HUES6 (cell line): Measurements from ENCODE around the gene MAP4K2.
A peak's percentile ranks its signal among the peaks of the same experiment; 100 is the strongest.

Source experiments
- H3K27ac ChIP-seq: 2 replicates; pipeline ENCODE4 v1.7.0; 2013; ENCODE audit warnings: low read depth, mild to moderate bottlenecking, low read length, inconsistent platforms
- H3K27me3 ChIP-seq: 2 replicates; pipeline ENCODE4 v1.6.1; 2013; ENCODE audit warnings: low read length; ENCODE audit not compliant: control insufficient read depth, insufficient read depth
- H3K36me3 ChIP-seq: 2 replicates; pipeline ENCODE4 v1.6.1; 2013; ENCODE audit warnings: low read length; ENCODE audit not compliant: control insufficient read depth, insufficient read depth
- H3K4me1 ChIP-seq: 2 replicates; pipeline ENCODE4 v1.6.1; 2013; ENCODE audit warnings: low read length; ENCODE audit not compliant: control insufficient read depth, insufficient read depth
- H3K4me3 ChIP-seq: 2 replicates; pipeline ENCODE4 v1.5.1; 2013; ENCODE audit warnings: low read depth, low read length
- H3K9ac ChIP-seq: one replicate; pipeline ENCODE4 v1.6.1; 2013; ENCODE audit warnings: mild to moderate bottlenecking, low read length
- H3K9me3 ChIP-seq: 2 replicates; pipeline ENCODE4 v1.6.1; 2013; ENCODE audit warnings: low read depth, low read length; ENCODE audit not compliant: control insufficient read depth, insufficient read depth

Gene MAP4K2

GRCh38 chr11:64746486-64746885, 56.5 kb downstream of the MAP4K2 start:
- Histone ChIP-seq H3K27ac (no peak overlapping the region), H3K9ac (no peak overlapping the region), H3K9me3 (no peaks in the 10 kb centered on the region), H3K27me3 (peaks cover 46% of the 10 kb centered on the region), H3K4me3 (peak overlapping the region; percentile 51; the same call in 1 of the 2 replicates), H3K36me3 (no peaks in the 10 kb centered on the region), H3K4me1 (peaks cover 16% of the 10 kb centered on the region)

- Histone ChIP-seq H3K9ac (peak overlapping the region; percentile 5), H3K4me3 (peak overlapping the region; percentile 51), H3K36me3 (no peaks in the 10 kb centered on the region), H3K27ac (no peak overlapping the region), H3K9me3 (no peaks in the 10 kb centered on the region), H3K27me3 (peaks cover 53% of the 10 kb centered on the region), H3K4me1 (peaks cover 23% of the 10 kb centered on the region)
Measured at GRCh38 chr11:64745521-64746328, 57.3 kb downstream of the MAP4K2 start.

DNA sequence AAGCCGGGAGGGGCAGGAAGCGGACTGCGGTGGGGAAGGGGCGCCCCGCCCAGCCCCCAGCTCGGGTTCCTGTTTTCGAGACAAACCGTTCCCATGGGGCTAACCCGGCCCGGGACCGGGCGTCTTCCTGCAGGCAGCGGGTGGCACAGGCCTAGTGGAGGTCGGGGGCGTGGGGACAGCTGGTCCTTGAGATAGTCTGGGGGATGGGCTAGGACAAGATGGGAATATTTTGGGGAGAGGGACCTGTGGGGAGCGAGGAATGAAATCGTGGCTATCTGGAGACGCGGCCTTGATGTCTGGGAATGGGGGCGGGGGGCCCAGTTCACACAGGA, 57.9 kb downstream of the MAP4K2 start:
- peaks cover 28% of the 10 kb centered on the region for H3K4me1 ChIP-seq
- peak overlapping the region; percentile 5 for H3K9ac ChIP-seq
- H3K27me3 ChIP-seq = peaks cover 59% of the 10 kb centered on the region
- H3K9me3 ChIP-seq = no peaks in the 10 kb centered on the region
- peak overlapping the region; percentile 51 for H3K4me3 ChIP-seq
- no peaks in the 10 kb centered on the region for H3K36me3 ChIP-seq
- H3K27ac ChIP-seq = no peak overlapping the region

DNA sequence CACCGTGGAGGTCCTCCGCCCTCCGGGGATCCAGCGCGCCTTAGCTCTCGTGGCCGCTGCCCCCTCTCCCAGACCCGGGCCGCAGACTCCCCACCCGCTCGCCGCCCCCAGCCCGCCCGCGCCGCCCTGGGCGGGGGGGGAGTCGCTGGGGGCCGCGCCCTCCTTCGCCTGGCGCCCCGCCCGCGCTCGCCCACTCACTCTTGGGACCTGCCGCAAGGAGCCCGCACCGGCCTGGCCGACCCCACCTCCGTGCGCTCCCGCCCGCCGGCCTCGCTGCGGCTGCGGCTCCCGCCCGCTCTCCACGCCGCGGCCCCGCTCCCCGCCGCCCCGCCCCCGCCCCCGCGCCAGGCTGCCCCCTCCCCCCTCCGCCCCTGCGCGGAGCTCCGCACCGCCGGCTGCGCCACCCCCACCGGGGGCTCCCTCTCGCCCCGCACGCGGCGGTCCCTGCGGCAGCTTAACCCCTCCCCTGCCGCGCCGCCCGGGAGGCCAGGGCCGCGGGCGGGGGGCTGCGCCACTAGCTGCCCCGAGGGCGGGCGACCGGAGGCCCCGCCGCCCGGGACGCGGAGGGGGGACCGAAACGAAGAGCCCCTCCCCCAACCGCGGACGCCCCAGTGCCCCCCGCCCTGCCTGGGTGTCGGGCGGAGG, 58.3 kb downstream of the MAP4K2 start:
- H3K36me3 ChIP-seq = no peaks in the 10 kb centered on the region
- peak overlapping the region; percentile 51 for H3K4me3 ChIP-seq
- H3K9ac ChIP-seq = no peak overlapping the region
- no peak overlapping the region for H3K27ac ChIP-seq
- H3K9me3 ChIP-seq = no peaks in the 10 kb centered on the region
- H3K4me1 ChIP-seq = peaks cover 32% of the 10 kb centered on the region
- peaks cover 64% of the 10 kb centered on the region for H3K27me3 ChIP-seq

DNA sequence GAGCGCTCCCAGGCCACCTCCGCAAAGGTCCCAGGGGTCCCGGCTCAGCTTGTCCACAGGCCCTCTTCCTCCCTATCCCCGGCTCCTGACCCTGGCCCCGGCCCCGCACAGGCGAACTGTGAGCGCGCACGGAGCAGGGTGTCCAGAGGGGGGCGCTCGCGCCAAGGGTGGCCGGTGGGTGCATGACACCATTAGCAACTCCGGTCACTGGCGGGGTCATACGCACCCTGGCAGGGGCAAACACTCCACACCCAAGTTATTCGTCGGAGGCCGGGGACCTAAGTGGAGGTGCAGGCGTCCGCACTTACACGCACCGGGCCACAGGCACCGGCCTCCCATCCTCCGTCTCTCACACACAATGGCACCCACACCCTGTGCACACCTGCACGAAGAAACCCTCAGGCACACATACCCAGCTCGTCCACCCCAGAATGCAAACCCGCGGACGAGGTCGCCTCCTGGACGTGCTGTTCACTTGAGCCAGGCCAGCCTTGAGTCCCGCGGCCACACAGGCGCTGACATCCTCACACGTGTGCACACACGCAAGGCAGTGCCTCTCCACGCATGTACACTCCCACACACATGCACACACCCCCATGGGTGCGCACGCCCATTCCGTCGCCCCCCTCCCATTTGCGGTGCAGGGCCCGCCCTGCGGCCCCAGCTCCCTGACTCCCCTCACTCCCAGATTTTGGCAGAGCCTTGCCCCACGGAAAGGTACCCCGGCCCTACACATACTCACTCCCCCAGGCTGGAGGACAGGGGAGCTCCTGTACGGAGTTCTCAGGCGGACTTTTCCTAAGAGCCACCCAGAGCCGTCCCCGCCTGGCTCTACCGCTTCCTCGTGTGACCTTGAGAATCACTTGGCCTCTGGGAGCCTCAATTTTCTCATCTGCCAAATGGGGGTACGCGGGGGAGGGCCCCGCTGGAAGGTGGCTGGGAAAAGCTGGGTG, 59.1 kb downstream of the MAP4K2 start, which contains the start of gene RASGRP2:
RASGRP2 (minus strand) TSS at position 552 of the 953 bp plus-strand sequence. CDS start 1,276 bp downstream, outside the sequence.
- no peaks in the 10 kb centered on the region for H3K36me3 ChIP-seq
- H3K9ac ChIP-seq = peak within 1 kb of the TSS; percentile 12
- H3K4me3 ChIP-seq = peak within 1 kb of the TSS; percentile 51
- peaks cover 38% of the 10 kb centered on the region for H3K4me1 ChIP-seq
- no peaks in the 10 kb centered on the region for H3K9me3 ChIP-seq
- peaks cover 66% of the 10 kb centered on the region for H3K27me3 ChIP-seq
- H3K27ac ChIP-seq = no peak within 1 kb of the TSS

DNA sequence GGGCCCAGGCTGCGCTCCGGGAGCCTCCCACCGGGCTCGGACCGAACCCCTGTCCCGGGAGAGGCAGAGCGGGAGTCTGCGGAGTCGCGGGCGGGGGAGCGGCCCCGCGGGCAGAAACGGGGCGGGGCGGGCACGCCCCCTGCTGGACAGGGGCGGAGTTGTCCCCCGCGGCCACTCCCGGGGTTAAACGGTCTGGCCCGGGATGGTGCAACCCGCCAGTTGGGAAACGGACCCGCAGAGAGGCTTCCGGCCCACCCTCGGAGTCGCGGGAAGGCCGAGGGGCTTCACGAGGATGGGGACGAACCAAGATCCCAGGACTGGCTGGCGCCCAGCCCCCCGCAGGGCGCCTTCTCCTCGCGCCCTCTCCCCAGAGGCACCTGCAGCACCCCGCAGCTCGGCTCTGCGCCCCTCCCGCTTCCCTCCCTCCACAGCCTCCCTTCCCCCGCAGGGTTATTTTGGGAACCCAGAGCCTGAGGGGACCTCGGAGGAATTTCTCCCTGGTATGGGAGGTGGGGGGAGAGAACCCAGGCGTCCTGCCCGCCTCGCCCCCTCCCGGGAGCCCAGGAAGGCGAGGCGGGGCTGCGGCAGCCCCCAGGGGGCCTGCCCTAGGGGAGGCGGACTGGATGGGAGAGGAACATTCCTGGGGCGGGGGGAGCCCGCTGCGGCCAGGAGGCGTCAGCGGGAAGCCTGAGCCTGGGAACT, 60.0 kb downstream of the MAP4K2 start:
- H3K9ac ChIP-seq = peak overlapping the region; percentile 65
- H3K4me3 ChIP-seq = peak overlapping the region; percentile 51
- no peaks in the 10 kb centered on the region for H3K36me3 ChIP-seq
- peaks cover 66% of the 10 kb centered on the region for H3K27me3 ChIP-seq
- H3K9me3 ChIP-seq = no peaks in the 10 kb centered on the region
- H3K27ac ChIP-seq = no peak overlapping the region
- H3K4me1 ChIP-seq = peaks cover 38% of the 10 kb centered on the region

DNA sequence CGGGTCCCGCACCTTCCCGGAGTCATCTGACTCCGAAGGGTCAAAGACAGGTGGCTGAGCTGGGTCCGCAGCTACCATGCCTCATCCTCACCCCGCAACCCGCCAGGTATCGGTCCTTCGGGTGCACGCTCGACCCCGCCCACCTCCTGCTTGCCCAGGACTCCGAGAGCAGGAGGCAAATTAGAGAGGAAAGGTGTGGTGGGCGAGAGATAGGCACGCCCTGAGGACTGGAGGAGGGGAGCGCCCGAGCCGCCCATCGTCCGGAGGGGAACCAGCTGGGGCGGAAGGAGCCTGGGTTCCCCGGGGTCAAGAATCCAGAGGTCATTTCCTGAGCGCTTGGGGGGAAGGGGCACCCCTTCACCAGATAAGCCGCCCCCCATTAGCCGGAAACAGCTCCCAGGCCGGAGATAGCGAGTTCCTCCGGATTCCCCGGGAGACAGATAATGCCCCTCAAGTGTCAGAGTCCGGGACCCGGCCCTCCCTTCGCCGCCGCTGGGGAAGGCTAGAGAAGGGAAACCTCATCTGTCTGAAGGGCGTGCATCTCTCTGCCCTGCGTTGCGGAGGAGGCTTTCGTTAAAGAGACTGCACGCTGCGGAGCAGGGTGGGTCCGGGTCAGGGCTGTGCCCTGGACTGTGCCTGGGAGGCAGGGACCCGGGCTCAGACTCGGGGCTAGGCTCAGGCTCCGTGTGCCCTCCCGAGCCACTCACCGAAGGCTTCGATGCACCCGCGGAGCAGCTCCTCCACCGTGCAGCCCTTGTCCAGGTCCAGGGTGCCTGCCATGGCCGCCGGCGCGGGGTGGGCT, 60.7 kb downstream of the MAP4K2 start:
- peaks cover 66% of the 10 kb centered on the region for H3K27me3 ChIP-seq
- H3K4me1 ChIP-seq = peaks cover 38% of the 10 kb centered on the region
- H3K9me3 ChIP-seq = no peaks in the 10 kb centered on the region
- no peaks in the 10 kb centered on the region for H3K36me3 ChIP-seq
- no peak overlapping the region for H3K27ac ChIP-seq
- H3K9ac ChIP-seq = peak overlapping the region; percentile 65
- peak overlapping the region; percentile 51 for H3K4me3 ChIP-seq

- Histone ChIP-seq H3K4me1 (peaks cover 38% of the 10 kb centered on the region), H3K27me3 (peaks cover 62% of the 10 kb centered on the region), H3K9ac (no peak overlapping the region), H3K27ac (no peak overlapping the region), H3K9me3 (no peaks in the 10 kb centered on the region), H3K36me3 (no peaks in the 10 kb centered on the region), H3K4me3 (peak overlapping the region; percentile 51)
Measured at GRCh38 chr11:64741375-64742086, 61.5 kb downstream of the MAP4K2 start.

DNA sequence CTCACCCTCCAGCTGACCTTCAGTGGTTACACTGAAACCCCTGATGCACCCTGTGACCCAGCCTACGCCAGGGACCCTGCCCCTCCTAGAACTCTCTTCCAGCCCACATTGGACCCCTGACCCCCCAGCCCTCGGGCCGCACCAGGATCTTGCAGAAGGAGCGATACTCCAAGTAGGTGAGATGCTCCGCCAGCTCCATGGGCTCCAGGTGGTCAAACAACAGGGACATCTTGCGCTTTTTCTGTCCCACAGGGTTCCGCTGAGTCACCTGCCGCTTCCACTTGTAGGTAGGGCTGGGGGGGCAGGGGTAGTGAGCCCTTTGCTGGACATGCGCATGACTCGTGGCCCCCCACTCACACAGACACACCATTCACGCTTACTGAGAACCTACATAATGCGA, 63.1 kb downstream of the MAP4K2 start:
- H3K27ac ChIP-seq = no peak overlapping the region
- H3K36me3 ChIP-seq = no peaks in the 10 kb centered on the region
- peaks cover 38% of the 10 kb centered on the region for H3K4me1 ChIP-seq
- no peak overlapping the region for H3K4me3 ChIP-seq
- H3K9ac ChIP-seq = no peak overlapping the region
- no peaks in the 10 kb centered on the region for H3K9me3 ChIP-seq
- H3K27me3 ChIP-seq = peaks cover 50% of the 10 kb centered on the region
